A673 (cell line): ENCODE measurements around the gene FGF1.

Source experiments
- CTCF ChIP-seq: fragments of 300-800, 200-600 bp; sonication (generic); conservative IDR thresholded peaks from 2 replicates; pipeline ENCODE4 v1.5.1; 2017; ENCODE audit warnings: low read depth, mild to moderate bottlenecking, antibody characterized with exemption, low read length, moderate library complexity, mixed read lengths
- EZH2 ChIP-seq: fragments of 200-600 bp; sonication (generic); IDR thresholded peaks from 2 replicates; pipeline ENCODE4 v1.6.1; 2017; ENCODE audit warnings: borderline replicate concordance, low read depth, mild to moderate bottlenecking, mixed read lengths, antibody characterized with exemption, low read length; ENCODE audit not compliant: poor library complexity, severe bottlenecking

- TF ChIP-seq CTCF = no peak
- no peak for TF ChIP-seq EZH2
These were observed 8.4 kb upstream of the FGF1 start for GRCh38 chr5:142694092-142694856.
